CD4-positive, alpha-beta T cell treated with Interleukin-6 for 4 hours (primary cell): ENCODE measurements around the gene NOS2.
"Not testable (repeated sequence)": the region's sequence is repeated elsewhere in the genome, so short reads cannot be mapped to it uniquely, and the experiment has no call there.

ENCODE experiments used
- DNase-seq: peaks from one replicate; pipeline ENCODE4 v3.0.0-alpha.2; 2020; ENCODE audit warnings: mixed read lengths

The NOS2 gene

DNA sequence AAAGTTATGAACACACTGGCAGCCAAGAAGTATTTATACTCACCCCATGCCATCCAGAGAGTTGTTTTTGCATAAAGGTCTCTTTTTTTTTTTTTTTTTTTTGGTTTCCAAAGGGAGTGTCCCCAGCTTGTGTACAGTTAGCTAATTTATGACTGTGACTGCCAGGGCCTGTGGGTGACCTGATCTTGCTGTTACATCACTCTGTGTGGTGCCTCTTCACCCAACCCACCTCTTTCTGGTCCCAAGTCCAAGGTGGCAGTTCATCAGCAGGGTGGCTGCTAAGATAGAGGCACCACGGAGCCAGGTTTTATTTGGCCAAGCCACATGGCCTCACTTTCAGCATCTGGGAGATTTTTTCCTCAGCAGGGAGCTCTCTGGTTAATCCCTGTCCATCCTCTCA lies at the start of gene NOS2:
Gene NOS2, minus strand, starts transcription at position 8 of the 400 bp plus-strand sequence. CDS start 1,720 bp downstream, outside the sequence.
- no peak for DNase-seq

- no peak for DNase-seq
Observed at GRCh38 chr17:27849474-27850185, 49.3 kb upstream of the NOS2 start.

- DNase-seq, result no peak
Observed at GRCh38 chr17:27848931-27849330, 48.6 kb upstream of the NOS2 start.

- not testable (repeated sequence) for DNase-seq
Observed at GRCh38 chr17:27846808-27847307, 46.5 kb upstream of the NOS2 start.

DNA sequence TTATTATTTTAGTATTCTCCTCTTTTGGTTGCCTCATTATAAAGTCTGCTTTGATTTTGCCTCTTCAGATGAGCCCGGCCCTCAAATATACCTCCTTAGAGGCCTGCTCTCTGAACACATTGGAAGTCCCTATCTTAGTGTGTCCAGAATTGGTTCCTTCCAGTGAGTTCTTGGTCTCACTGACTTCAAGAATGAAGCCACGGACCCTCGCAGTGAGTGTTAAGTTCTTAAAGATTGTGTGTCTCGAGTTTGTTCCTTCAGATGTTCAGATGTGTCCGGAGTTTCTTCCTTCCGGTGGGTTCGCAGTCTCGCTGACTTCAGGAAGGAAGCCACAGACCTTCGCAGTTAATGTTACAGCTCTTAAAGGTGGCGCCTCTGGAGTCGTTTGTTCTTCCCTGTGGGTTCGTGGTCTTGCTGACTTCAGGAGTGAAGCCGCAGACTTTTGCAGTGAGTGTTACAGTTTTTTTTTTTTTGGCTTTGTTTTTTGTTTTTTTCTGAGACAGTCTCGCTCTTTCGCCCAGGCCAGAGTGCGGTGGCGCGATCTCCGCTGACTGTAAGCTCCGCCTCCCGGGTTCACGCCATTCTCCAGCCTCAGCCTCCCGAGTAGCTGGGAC lies 45.8 kb upstream of the NOS2 start:
- peak; percentile 53 for DNase-seq

DNA sequence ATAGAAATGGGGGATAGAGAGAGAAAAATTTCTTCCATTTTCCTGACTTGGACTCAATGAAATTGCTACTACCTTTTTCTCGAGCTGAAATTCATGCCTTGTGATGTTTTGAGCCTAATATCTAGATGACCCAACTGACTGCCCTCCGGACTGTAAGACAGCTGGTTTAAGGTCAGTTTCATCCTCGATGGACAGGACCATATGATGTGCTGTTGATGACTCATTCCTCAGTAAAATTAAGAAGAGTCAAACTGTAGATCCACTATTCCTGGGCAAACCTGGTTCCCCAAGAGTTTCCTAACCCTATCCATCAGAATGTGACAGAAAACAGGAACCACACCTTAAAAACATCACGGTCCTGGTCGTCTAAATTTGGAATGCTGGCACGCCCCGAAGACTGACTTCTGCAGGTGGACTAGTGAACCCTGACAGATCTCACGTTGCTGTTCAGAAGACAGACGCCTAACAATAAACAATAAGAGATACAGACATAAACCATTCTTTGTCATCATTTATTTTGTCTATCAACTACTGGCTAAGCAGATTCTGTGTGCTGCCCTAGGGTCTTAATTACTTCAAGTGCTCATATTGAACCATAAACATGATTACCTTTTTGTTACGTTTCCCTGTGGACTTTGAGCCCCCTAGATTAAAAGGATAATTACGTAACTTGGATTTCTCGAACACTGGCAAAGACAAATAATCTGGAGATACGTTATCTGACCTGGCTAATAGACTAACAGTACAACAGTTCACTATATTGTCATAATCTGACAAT lies 45.1 kb upstream of the NOS2 start:
- DNase-seq, result no peak

GRCh38 chr17:27840688-27841087 lies 40.4 kb upstream of the NOS2 start:
- DNase-seq, result no peak

GRCh38 chr17:27840406-27840678 lies 40.0 kb upstream of the NOS2 start:
- DNase-seq, result not testable (repeated sequence)

- not testable (repeated sequence) for DNase-seq
Observed at GRCh38 chr17:27839571-27840405, 39.5 kb upstream of the NOS2 start.

GRCh38 chr17:27838607-27839006 lies 38.3 kb upstream of the NOS2 start:
- not testable (repeated sequence) for DNase-seq

- not testable (repeated sequence) for DNase-seq
Observed at GRCh38 chr17:27837769-27838168, 37.4 kb upstream of the NOS2 start.

DNA sequence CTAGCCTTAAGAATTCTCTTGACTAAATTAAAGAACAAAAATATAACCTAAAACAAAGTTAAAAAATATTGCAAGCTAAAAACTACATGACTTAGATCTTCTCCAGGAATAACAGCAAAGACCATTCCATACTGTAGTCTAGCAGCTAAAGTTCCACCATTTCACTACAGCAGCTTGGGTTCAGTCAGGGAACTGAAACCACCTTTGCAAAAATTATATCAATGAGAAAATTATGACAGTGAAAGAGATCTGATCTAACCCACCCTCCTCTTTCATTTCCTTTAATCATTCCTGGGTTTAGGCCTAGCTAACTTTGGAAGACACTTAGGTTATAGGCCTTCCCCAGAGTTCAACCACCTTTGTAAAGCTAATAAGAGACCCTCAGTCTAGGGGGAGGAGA lies 36.3 kb upstream of the NOS2 start:
- DNase-seq, result no peak

DNA sequence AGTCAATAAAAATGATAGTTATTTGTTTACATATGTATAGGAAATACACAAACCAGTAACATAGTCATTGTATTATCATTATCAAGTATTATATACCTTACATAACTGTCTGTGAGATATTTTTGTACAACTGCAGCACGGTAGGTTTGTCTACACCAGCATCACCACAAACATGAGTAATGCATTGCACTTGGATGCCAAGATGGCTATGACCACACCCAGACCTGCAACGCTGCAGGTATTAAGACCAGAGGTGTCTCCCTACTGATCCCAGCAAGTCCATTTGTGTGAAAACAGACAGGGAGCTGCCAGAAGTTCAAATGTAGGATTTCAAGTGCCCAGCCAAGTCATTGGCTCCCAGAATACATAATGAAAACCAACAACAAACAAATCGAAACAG lies 34.2 kb upstream of the NOS2 start:
- DNase-seq, result no peak

DNA sequence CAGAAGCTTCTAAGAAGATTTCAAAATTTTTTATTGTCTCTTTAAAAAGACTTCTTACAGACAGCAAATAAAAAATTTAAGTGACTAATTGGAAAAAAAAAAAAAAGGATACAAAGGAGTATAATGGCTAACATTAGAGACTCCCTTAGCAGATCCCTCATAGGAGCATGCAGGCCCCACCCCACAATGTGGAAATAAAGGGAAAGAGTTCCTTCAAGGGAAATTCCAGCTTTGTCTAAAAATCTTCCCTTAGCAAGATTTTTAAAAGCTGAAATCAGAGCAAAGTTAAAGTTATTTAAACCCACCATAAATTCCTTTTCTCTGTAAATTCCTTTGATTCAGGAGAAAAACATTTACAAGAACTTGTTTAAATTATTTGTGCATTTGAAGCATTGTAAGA lies 32.5 kb upstream of the NOS2 start:
- DNase-seq, result no peak

DNA sequence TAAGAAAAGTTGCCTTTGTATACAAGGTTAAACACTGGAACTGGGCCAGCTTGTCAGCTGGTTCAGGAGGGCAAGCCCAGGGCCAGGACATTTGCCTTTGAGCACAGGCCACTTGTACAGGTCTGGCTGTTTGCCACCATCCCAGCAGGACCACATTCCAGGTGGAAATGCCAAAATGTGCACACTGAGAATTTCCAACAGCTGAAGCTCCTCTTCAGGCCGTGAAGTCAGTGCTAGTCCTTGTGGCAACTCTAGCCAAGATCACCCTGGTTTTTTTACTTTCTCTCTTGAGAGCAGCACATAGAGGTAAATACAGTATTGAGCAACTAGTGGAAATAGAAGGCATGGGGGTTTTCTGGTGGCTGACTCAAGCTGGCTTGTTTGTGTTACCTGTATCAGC lies 29.6 kb upstream of the NOS2 start:
- DNase-seq, result not testable (repeated sequence)

- DNase-seq, result not testable (repeated sequence)
Observed at GRCh38 chr17:27829143-27829711, 28.9 kb upstream of the NOS2 start.

GRCh38 chr17:27825459-27825858 lies 25.1 kb upstream of the NOS2 start:
- no peak for DNase-seq

GRCh38 chr17:27824745-27825144 lies 24.4 kb upstream of the NOS2 start:
- DNase-seq, result no peak

- no peak for DNase-seq
Observed at GRCh38 chr17:27824176-27824715, 23.9 kb upstream of the NOS2 start.

- DNase-seq, result not testable (repeated sequence)
Observed at GRCh38 chr17:27822108-27822507, 21.8 kb upstream of the NOS2 start.

- no peak for DNase-seq
Observed at GRCh38 chr17:27821318-27821717, 21.0 kb upstream of the NOS2 start.

GRCh38 chr17:27819145-27819544 lies 18.8 kb upstream of the NOS2 start:
- DNase-seq, result no peak
